Astrocyte of the cerebellum (primary cell): ENCODE measurements around the gene RBAK.

Source experiments
- DNase-seq: peaks from one replicate; pipeline ENCODE4 v3.0.0-alpha.2; 2011; ENCODE audit warnings: low read depth
- H3K4me3 ChIP-seq: 2 replicates; pipeline ENCODE4 v1.5.1; 2011; ENCODE audit warnings: mild to moderate bottlenecking, low read depth, low read length, moderate library complexity
- CTCF ChIP-seq: IDR thresholded peaks from 2 replicates; pipeline ENCODE4 v1.5.1; 2012; ENCODE audit warnings: low read length, low read depth, moderate library complexity, mild to moderate bottlenecking; ENCODE audit errors: missing control alignments
- in situ Hi-C: cut with HindIII; loops from 2 replicates; pipeline ENCODE4 v1.10.0; 2017; ENCODE audit warnings: low sequenced_read_pairs

Gene RBAK

GRCh38 chr7:5094641-5095040 is 49.0 kb downstream of the RBAK start:
- TF ChIP-seq CTCF, result no peak
- DNase-seq, result no peak
- no peak overlapping the region for H3K4me3 ChIP-seq
- in situ Hi-C loops, result loop anchor here (25.0 kb wide), 1 partner anchor 282 kb away; no protein-coding TSS in a partner anchor

- TF ChIP-seq CTCF, result no peak
- in situ Hi-C loops, result no loop called here
- no peak overlapping the region for H3K4me3 ChIP-seq
- no peak for DNase-seq
Observed at GRCh38 chr7:5116359-5116758, 70.7 kb downstream of the RBAK start.

- H3K4me3 ChIP-seq, result no peak overlapping the region
- no peak for DNase-seq
- in situ Hi-C loops, result no loop called here
- no peak for TF ChIP-seq CTCF
Observed at GRCh38 chr7:5117095-5117970, 71.7 kb downstream of the RBAK start.
